BJ (cell line): ENCODE results near the gene ABTB1. TPM values are rescaled to one million over a fixed set of nuclear protein-coding genes. Genes with fewer than 3 reads are reported as not detected.

Source experiments
- CTCF ChIA-PET: fragments of 350-600 bp; formaldehyde crosslinking; extraction: SDS; loops from one replicate; lab custom pipeline; 2021; ENCODE audit warnings: antibody characterized with exemption, inconsistent platforms; lab: Yijun Ruan, JAX
- POLR2A ChIA-PET: fragments of 300-600 bp; sonication (Branson Sonifier 250); formaldehyde crosslinking; extraction: SDS; loops from one replicate; lab custom pipeline; 2021; ENCODE audit warnings: antibody characterized with exemption; lab: Charles Lee
- DNase-seq: peaks from one replicate; pipeline ENCODE4 v3.0.0-alpha.2; 2011; ENCODE audit warnings: low read depth
- H3K27me3 ChIP-seq: 2 replicates; pipeline ENCODE4 v1.6.0; 2011; ENCODE audit warnings: low read length; ENCODE audit not compliant: control insufficient read depth, insufficient read depth
- H3K36me3 ChIP-seq: 2 replicates; pipeline ENCODE4 v1.5.1; 2011; ENCODE audit warnings: low read length; ENCODE audit not compliant: control insufficient read depth, insufficient read depth
- H3K4me3 ChIP-seq: 2 replicates; pipeline ENCODE4 v1.5.1; 2011; ENCODE audit warnings: low read depth, mild to moderate bottlenecking, control low read depth, low read length
- polyA minus RNA-seq: library from RNA; depleted of rRNA, polyadenylated mRNA; stranded (reverse); fragments of >200 nt; gene quantifications from 2 replicates; pipeline ENCODE4 v1.2.3, GENCODE V29; 2011; rRNA and poly(A)+ RNA removed
- polyA plus RNA-seq: library from polyadenylated mRNA; depleted of rRNA; stranded (reverse); fragments of >200 nt; gene quantifications from 2 replicates; pipeline ENCODE4 v1.2.3, GENCODE V29; 2011; rRNA removed
- TF ChIP-seq, protein P1 (sequence below): IDR thresholded peaks from 2 replicates; pipeline ENCODE4 v1.5.1; 2011; ENCODE audit warnings: low read depth, mild to moderate bottlenecking, control low read depth, inconsistent platforms, low read length, moderate library complexity; ENCODE audit not compliant: insufficient read depth

ABTB1 gene
- polyA plus RNA-seq = 20.7 and 46.5 TPM in 2 replicates
- 19.0 and 40.4 TPM in 2 replicates for polyA minus RNA-seq

DNA sequence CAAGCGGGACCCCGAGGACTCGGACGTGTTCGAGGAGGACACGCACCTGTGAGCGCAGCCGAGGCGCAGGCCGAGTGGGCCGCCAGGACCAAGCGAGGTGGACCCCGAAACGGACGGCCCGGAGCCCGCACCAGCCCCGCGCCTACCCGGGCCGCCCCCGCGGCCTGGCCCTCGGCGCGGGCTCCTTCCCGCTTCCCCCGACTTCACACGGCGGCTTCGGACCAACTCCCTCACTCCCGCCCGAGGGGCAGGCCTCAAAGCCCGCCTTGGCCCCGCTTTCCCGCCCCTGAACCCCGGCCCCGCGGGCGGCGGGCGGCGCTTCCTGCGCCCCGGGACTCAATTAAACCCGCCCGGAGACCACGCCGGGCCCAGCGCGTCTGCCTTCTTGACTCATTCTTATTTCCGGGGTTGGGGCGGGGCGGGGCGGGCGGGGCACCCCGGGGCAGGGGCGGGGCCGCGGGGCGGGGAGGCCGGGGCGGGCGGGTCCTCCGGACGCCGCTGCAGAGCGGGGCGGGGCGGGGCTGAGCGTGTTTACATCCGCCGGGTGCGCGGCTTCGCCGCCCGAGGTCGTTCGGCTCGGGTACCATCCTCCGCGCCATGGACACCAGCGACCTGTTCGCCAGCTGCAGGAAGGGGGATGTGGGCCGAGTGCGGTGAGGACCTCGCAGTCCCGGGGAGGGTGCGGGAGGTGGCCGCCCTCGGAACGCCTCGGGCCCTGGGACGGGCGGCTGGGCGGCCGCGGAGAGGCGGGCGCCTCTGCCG is at the start of gene ABTB1:
TSS of gene ABTB1 (plus strand) at position 524 of the 762 bp plus-strand sequence. CDS start at position 598, 74 bp downstream.
- peaks cover 8% of the 10 kb centered on the region; the same call in 1 of the 2 replicates for H3K36me3 ChIP-seq
- no peak for DNase-seq
- TF ChIP-seq, protein P1, sequence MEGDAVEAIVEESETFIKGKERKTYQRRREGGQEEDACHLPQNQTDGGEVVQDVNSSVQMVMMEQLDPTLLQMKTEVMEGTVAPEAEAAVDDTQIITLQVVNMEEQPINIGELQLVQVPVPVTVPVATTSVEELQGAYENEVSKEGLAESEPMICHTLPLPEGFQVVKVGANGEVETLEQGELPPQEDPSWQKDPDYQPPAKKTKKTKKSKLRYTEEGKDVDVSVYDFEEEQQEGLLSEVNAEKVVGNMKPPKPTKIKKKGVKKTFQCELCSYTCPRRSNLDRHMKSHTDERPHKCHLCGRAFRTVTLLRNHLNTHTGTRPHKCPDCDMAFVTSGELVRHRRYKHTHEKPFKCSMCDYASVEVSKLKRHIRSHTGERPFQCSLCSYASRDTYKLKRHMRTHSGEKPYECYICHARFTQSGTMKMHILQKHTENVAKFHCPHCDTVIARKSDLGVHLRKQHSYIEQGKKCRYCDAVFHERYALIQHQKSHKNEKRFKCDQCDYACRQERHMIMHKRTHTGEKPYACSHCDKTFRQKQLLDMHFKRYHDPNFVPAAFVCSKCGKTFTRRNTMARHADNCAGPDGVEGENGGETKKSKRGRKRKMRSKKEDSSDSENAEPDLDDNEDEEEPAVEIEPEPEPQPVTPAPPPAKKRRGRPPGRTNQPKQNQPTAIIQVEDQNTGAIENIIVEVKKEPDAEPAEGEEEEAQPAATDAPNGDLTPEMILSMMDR = no peak
- H3K27me3 ChIP-seq = no peaks in the 10 kb centered on the region
- POLR2A ChIA-PET = no interaction called here
- CTCF ChIA-PET = interaction anchor here (0.9 kb wide), 2 partner anchors 12 to 25 kb away, joined by 3 read pairs; no protein-coding TSS in a partner anchor
- H3K4me3 ChIP-seq = peak within 1 kb of the TSS; percentile 93

- POLR2A ChIA-PET = no interaction called here
- CTCF ChIA-PET = interaction anchor here (0.6 to 1.0 kb wide), 2 partner anchors 49 to 549 kb away, joined by 3 read pairs; no protein-coding TSS in a partner anchor
- TF ChIP-seq, protein P1 = no peak
Measured at GRCh38 chr3:127624063-127624462, 48.7 kb upstream of the ABTB1 start.

GRCh38 chr3:127625821-127626220 is 46.9 kb upstream of the ABTB1 start:
- Histone ChIP-seq H3K27me3 (peaks cover 23% of the 10 kb centered on the region), H3K4me3 (no peak overlapping the region), H3K36me3 (peaks cover under 1% of the 10 kb centered on the region)
- POLR2A ChIA-PET = no interaction called here
- DNase-seq = no peak
- CTCF ChIA-PET = interaction anchor here (0.6 kb wide), 1 partner anchor 26 kb away, joined by 4 read pairs; no protein-coding TSS in a partner anchor
- TF ChIP-seq, protein P1 = no peak

More at GRCh38 chr3:127624063-127624462, 48.7 kb upstream of the ABTB1 start:
- Histone ChIP-seq H3K36me3 (peaks cover 4% of the 10 kb centered on the region), H3K4me3 (no peak overlapping the region), H3K27me3 (peaks cover 12% of the 10 kb centered on the region)
- no peak for DNase-seq

DNA sequence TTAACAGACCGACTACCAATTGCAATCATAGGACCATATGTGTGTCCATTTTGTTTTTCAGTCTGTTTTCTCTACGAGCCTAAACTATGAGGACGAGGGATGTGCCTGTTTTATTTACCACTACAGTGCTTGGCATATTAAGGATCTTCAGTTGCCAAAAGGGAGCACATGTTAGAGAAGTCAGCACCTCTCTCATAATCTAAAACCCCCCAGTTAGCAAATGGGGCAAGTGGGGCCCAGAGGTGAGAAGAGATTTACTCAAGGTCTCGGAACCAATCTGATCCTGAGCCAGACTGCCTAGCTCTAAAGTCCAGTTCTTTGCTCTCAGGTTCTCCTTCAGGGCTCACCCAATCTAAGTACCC is 44.3 kb upstream of the ABTB1 start:
- Histone ChIP-seq H3K36me3 (no peaks in the 10 kb centered on the region), H3K4me3 (no peak overlapping the region), H3K27me3 (peaks cover 30% of the 10 kb centered on the region)
- ChIA-PET POLR2A (no interaction called here), CTCF (interaction anchor here (1.4 kb wide), 1 partner anchor 23 kb away, joined by 3 read pairs; no protein-coding TSS in a partner anchor)
- TF ChIP-seq, protein P1 = no peak
- DNase-seq = no peak

- H3K4me3 ChIP-seq = peak within 1 kb of the TSS; percentile 34
- TF ChIP-seq, protein P1 = no peak
- POLR2A ChIA-PET = no interaction called here
- CTCF ChIA-PET = interaction anchor here (0.5 to 0.9 kb wide), 2 partner anchors 24 to 305 kb away, joined by 3 read pairs; no protein-coding TSS in a partner anchor
- no peak for DNase-seq
- H3K27me3 ChIP-seq = peaks cover 31% of the 10 kb centered on the region
- H3K36me3 ChIP-seq = no peaks in the 10 kb centered on the region
Measured at GRCh38 chr3:127628788-127629466, 43.8 kb upstream of the ABTB1 start, which contains the start of gene PODXL2. TSS of gene PODXL2 (plus strand) at chr3:127629185. CDS start at chr3:127629220, 35 bp downstream.
